Neural progenitor cell (in vitro differentiated cells): ENCODE measurements around the gene TAF6. TPM values are rescaled to one million over a fixed set of nuclear protein-coding genes. Genes with fewer than 3 reads are reported as not detected.

ENCODE experiments used
- DNase-seq: peaks from one replicate; pipeline ENCODE4 v3.0.0-alpha.2; 2016; ENCODE audit warnings: low spot score
- H2AFZ ChIP-seq: fragments of 200-600 bp; sonication (generic); replicated peaks from 2 replicates; pipeline ENCODE4 v1.6.1; 2016; ENCODE audit warnings: antibody characterized with exemption
- H3F3A ChIP-seq: fragments of 200-600 bp; sonication (generic); 2 replicates; pipeline ENCODE4 v1.6.1; 2016; ENCODE audit warnings: antibody characterized with exemption, low read depth
- H3K27ac ChIP-seq: fragments of 200-600 bp; sonication (generic); 2 replicates; pipeline ENCODE4 v1.5.1; 2016; ENCODE audit warnings: mild to moderate bottlenecking
- H3K27me3 ChIP-seq: fragments of 200-600 bp; sonication (generic); 2 replicates; pipeline ENCODE4 v1.6.1; 2016; ENCODE audit warnings: mild to moderate bottlenecking, moderate library complexity
- H3K36me3 ChIP-seq: fragments of 200-600 bp; sonication (generic); 2 replicates; pipeline ENCODE4 v1.5.1; 2016
- H3K4me1 ChIP-seq: fragments of 200-600 bp; sonication (generic); 2 replicates; pipeline ENCODE4 v1.6.1; 2016; ENCODE audit warnings: mixed run types
- H3K4me2 ChIP-seq: fragments of 200-600 bp; sonication (generic); 2 replicates; pipeline ENCODE4 v1.6.1; 2016
- H3K4me3 ChIP-seq: fragments of 200-600 bp; sonication (generic); 2 replicates; pipeline ENCODE4 v1.5.1; 2016
- H3K79me2 ChIP-seq: fragments of 200-600 bp; sonication (generic); 2 replicates; pipeline ENCODE4 v1.6.1; 2016; ENCODE audit warnings: low read depth
- H3K9ac ChIP-seq: fragments of 200-600 bp; sonication (generic); 2 replicates; pipeline ENCODE4 v1.6.1; 2016
- H3K9me3 ChIP-seq: fragments of 200-600 bp; sonication (generic); 2 replicates; pipeline ENCODE4 v1.5.1; 2016; ENCODE audit warnings: low read depth
- H4K20me1 ChIP-seq: fragments of 200-600 bp; sonication (generic); 2 replicates; pipeline ENCODE4 v1.6.1; 2016; ENCODE audit warnings: low read depth
- H3K27ac Mint-ChIP-seq: 3 replicates; pipeline ENCODE4 v1.8.0; 2021; ENCODE audit warnings: mixed read lengths
- H3K27me3 Mint-ChIP-seq: 2 replicates; pipeline ENCODE4 v1.8.0; 2022; ENCODE audit warnings: low read depth, mild to moderate bottlenecking, inconsistent platforms, moderate library complexity, mixed read lengths; ENCODE audit not compliant: insufficient read depth
- H3K36me3 Mint-ChIP-seq: 3 replicates; pipeline ENCODE4 v1.8.0; 2021; ENCODE audit warnings: mixed read lengths
- H3K4me1 Mint-ChIP-seq: 3 replicates; pipeline ENCODE4 v1.8.0; 2021; ENCODE audit warnings: mixed read lengths
- H3K4me3 Mint-ChIP-seq: 3 replicates; pipeline ENCODE4 v1.8.0; 2021; ENCODE audit warnings: mild to moderate bottlenecking, moderate library complexity, mixed read lengths
- H3K9me3 Mint-ChIP-seq: 3 replicates; pipeline ENCODE4 v1.8.0; 2020; ENCODE audit warnings: mixed read lengths
- EZH2 ChIP-seq: fragments of 200-600 bp; sonication (generic); IDR thresholded peaks from 2 replicates; pipeline ENCODE4 v1.6.1; 2017; ENCODE audit warnings: antibody characterized with exemption, mild to moderate bottlenecking, moderate library complexity
- EZH2phosphoT487 ChIP-seq: fragments of 200-600 bp; sonication (generic); IDR thresholded peaks from 2 replicates; pipeline ENCODE4 v1.6.1; 2017; ENCODE audit warnings: antibody characterized with exemption
- total RNA-seq: library from RNA; depleted of rRNA; stranded (reverse); fragments of >200 nt; gene quantifications from 2 replicates; pipeline ENCODE4 v1.2.3, GENCODE V29; 2015; ENCODE audit warnings: low replicate concordance
- TF ChIP-seq, protein P1 (sequence below): fragments of 200-600 bp; sonication (generic); IDR thresholded peaks from 2 replicates; pipeline ENCODE4 v1.5.1; 2017; ENCODE audit warnings: antibody characterized with exemption, mild to moderate bottlenecking

The TAF6 gene
- total RNA-seq, 1 donor from 2014 or later = 66.1 TPM

- H3K79me2 ChIP-seq = peaks cover 26% of the 10 kb centered on the region
Measured at GRCh38 chr7:100124301-100125230, 5.4 kb upstream of the TAF6 start.

GRCh38 chr7:100122568-100122967, 3.4 kb upstream of the TAF6 start:
- TF ChIP-seq EZH2phosphoT487 (no peak), EZH2 (no peak)
- TF ChIP-seq, protein P1, sequence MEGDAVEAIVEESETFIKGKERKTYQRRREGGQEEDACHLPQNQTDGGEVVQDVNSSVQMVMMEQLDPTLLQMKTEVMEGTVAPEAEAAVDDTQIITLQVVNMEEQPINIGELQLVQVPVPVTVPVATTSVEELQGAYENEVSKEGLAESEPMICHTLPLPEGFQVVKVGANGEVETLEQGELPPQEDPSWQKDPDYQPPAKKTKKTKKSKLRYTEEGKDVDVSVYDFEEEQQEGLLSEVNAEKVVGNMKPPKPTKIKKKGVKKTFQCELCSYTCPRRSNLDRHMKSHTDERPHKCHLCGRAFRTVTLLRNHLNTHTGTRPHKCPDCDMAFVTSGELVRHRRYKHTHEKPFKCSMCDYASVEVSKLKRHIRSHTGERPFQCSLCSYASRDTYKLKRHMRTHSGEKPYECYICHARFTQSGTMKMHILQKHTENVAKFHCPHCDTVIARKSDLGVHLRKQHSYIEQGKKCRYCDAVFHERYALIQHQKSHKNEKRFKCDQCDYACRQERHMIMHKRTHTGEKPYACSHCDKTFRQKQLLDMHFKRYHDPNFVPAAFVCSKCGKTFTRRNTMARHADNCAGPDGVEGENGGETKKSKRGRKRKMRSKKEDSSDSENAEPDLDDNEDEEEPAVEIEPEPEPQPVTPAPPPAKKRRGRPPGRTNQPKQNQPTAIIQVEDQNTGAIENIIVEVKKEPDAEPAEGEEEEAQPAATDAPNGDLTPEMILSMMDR = no peak
- Histone ChIP-seq H3K27ac (no peak overlapping the region), H2AFZ (no peak overlapping the region), H3K4me2 (no peak overlapping the region), H3K79me2 (peaks cover 40% of the 10 kb centered on the region), H3K9ac (no peak overlapping the region), H3K36me3 (no peaks in the 10 kb centered on the region), H3K4me3 (no peak overlapping the region), H3K4me1 (peaks cover 12% of the 10 kb centered on the region), H3K9me3 (no peaks in the 10 kb centered on the region), H3F3A (peaks cover 40% of the 10 kb centered on the region), H3K27me3 (peaks cover 2% of the 10 kb centered on the region), H4K20me1 (no peaks in the 10 kb centered on the region)
- Mint-ChIP-seq H3K27me3 (peaks cover 6% of the 10 kb centered on the region), H3K4me3 (peak overlapping the region; percentile 30), H3K27ac (no peak overlapping the region), H3K36me3 (peaks cover 8% of the 10 kb centered on the region), H3K4me1 (peaks cover 33% of the 10 kb centered on the region), H3K9me3 (no peaks in the 10 kb centered on the region)
- no peak for DNase-seq

More at GRCh38 chr7:100124301-100125230, 5.4 kb upstream of the TAF6 start:
- H2AFZ ChIP-seq = no peak overlapping the region
- no peaks in the 10 kb centered on the region for H3K9me3 Mint-ChIP-seq
- H3K36me3 ChIP-seq = no peaks in the 10 kb centered on the region
- no peak overlapping the region for H3K27ac Mint-ChIP-seq
- DNase-seq = no peak
- H3K36me3 Mint-ChIP-seq = peaks cover 8% of the 10 kb centered on the region
- no peak overlapping the region for H3K4me3 ChIP-seq
- H3K4me1 ChIP-seq = peaks cover 8% of the 10 kb centered on the region
- H3K4me3 Mint-ChIP-seq = peak overlapping the region; percentile 99
- H3K9ac ChIP-seq = no peak overlapping the region
- H3K4me1 Mint-ChIP-seq = peaks cover 34% of the 10 kb centered on the region
- no peak overlapping the region for H3K27ac ChIP-seq
- no peaks in the 10 kb centered on the region for H4K20me1 ChIP-seq
- no peak overlapping the region for H3K4me2 ChIP-seq
- peaks cover 38% of the 10 kb centered on the region for H3F3A ChIP-seq
- no peaks in the 10 kb centered on the region for H3K9me3 ChIP-seq
- no peak for TF ChIP-seq EZH2phosphoT487
- TF ChIP-seq EZH2 = no peak
- TF ChIP-seq, protein P1 = no peak
- H3K27me3 ChIP-seq = peaks cover 22% of the 10 kb centered on the region
- H3K27me3 Mint-ChIP-seq = peaks cover 4% of the 10 kb centered on the region

GRCh38 chr7:100122067-100122466, 2.9 kb upstream of the TAF6 start:
- no peaks in the 10 kb centered on the region for H3K27me3 ChIP-seq
- Mint-ChIP-seq H3K36me3 (peaks cover 8% of the 10 kb centered on the region), H3K27me3 (peaks cover 6% of the 10 kb centered on the region), H3K4me1 (peaks cover 33% of the 10 kb centered on the region), H3K27ac (peak overlapping the region; percentile 50), H3K9me3 (no peaks in the 10 kb centered on the region), H3K4me3 (no peak overlapping the region)
- H3K9ac ChIP-seq = no peak overlapping the region
- H3K27ac ChIP-seq = no peak overlapping the region
- no peaks in the 10 kb centered on the region for H4K20me1 ChIP-seq
- TF ChIP-seq EZH2phosphoT487 = no peak
- TF ChIP-seq, protein P1 = no peak
- TF ChIP-seq EZH2 = no peak
- peaks cover 12% of the 10 kb centered on the region for H3K4me1 ChIP-seq
- H3K79me2 ChIP-seq = peaks cover 43% of the 10 kb centered on the region
- H3K4me3 ChIP-seq = no peak overlapping the region
- H3K36me3 ChIP-seq = no peaks in the 10 kb centered on the region
- no peak overlapping the region for H2AFZ ChIP-seq
- peaks cover 40% of the 10 kb centered on the region for H3F3A ChIP-seq
- H3K9me3 ChIP-seq = no peaks in the 10 kb centered on the region
- H3K4me2 ChIP-seq = no peak overlapping the region
- no peak for DNase-seq
